HG03432 (cell line): ENCODE data around the gene COL23A1.
"Not testable (repeated sequence)": the region's sequence is repeated elsewhere in the genome, so short reads cannot be mapped to it uniquely, and the experiment has no call there.

Experiments
- ATAC-seq: cut with Tn5 transposase; IDR thresholded peaks from one replicate; pipeline ENCODE4 v1.9.1; 2021; ENCODE audit warnings: mild to moderate bottlenecking, moderate library complexity; ENCODE audit not compliant: unreplicated experiment

COL23A1 gene

GRCh38 chr5:178383301-178383918 is 206.8 kb downstream of the COL23A1 start:
- no peak for ATAC-seq

GRCh38 chr5:178382754-178383164 is 207.4 kb downstream of the COL23A1 start:
- no peak for ATAC-seq

DNA sequence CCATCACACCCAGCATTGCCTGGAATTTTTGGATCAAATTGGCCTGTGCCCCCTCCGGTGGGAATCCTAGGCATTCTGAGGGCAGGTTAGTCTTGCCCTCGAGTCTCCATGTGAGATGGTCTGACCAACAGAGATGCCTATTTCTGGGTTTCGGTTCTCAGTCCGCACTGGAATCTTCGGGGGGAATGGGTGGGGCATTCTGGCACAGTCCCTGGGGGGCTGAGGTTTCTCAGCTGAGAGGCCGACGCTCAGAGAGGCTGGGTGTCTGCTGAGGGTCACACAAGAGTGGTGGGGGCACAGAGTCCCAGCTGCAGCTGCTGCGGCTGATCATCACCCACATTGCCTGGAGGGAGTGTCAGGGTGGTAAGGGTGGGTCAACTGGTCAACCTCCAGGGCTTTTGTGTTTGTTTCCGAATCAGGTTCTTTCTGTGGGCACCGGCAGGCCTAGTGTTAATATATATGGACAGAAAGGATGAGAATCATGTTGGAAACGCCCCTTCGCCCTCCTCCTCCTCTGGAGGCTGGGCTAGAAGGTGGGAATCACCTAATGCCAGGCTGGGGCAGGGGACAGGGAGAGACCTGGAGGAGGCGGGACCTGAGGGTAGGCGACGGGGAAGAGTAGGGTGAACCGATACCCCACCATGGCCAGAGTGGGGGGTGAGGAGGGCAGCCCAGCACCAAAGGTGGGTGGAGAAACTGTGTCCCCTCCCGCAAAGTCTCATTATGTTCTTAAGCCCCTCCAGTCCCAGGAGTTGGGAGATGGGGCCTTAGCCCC is 208.1 kb downstream of the COL23A1 start:
- no peak for ATAC-seq

DNA sequence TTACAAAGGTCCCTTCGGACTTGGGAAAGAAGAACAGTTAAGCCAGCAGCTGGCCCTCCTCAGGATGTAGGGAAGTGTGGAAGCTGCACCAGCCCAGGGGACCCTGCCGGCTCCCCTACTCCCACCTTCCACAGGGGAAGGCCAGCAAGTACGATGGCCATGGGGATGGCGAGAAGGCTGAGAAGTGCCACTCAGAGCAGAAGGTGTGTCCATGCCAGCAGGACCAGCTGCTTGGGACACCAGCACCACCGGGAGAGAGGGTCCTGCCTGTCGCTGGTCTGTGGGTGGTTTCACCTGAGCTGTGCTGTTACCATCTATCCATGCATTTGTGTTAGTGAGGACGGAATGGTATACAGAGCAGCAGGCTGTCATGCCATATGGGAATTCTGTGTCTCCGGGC is 209.0 kb downstream of the COL23A1 start:
- ATAC-seq, result no peak

DNA sequence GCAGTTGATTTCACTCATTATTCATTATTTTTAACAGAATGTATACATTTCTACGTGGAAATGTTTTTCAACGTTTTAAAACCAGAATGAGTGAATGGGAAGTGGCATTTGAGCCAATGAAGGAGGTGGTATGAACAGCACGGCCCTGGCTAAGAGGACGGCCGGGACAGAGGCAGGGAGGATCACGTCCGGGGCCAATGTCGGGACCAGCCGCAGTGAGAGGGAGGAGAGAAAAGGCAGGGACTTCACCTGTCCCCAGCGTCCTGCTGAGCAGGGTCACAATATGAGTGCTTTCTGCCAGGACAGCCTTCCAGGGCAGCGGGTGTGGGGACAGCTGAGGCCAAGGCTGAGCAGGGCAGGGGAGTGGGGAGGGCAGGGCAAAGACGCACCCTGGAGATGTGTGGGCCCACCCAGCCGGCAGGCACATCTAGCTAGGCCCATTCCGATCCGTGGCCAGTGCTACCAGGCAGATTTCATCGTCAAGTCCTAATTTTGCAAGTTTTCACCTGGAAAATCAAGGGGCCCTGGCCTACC is 209.6 kb downstream of the COL23A1 start:
- no peak for ATAC-seq

GRCh38 chr5:178380086-178380485 is 210.1 kb downstream of the COL23A1 start:
- ATAC-seq, result no peak

GRCh38 chr5:178378527-178379484 is 211.4 kb downstream of the COL23A1 start:
- ATAC-seq, result no peak

DNA sequence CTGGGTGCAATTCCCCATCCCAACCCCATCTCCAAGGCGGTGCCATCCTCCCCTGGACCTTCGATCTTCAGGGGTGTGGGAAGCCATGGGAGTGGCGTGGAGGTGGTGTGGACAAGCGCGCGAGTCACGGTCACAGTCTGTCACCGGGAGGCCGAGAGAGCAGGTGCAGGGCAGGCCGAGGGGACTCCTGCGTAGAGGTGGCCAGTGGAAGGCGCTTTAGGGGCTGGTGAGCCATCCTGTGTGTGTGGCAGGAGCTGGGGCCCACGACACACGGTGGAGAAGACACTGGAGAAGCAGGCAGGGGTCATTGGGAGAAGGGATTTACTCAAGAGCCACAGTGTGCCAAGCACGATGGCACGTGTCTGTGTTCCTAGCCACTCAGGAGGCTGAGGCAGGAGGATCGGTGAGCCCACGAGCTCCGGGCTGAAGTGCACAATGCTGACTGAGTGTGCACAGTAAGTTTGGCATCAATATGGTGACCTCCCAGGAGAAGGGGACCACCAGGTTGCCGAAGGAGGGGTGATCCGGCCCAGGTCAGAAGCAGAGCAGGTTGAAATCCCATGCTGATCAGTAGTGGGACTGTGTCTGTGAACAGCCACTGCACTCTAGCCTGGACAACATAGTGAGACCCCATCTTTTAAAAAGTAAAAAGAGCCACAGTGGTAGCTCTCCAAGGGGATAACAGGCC is 212.5 kb downstream of the COL23A1 start:
- no peak for ATAC-seq

GRCh38 chr5:178376921-178377582 is 213.1 kb downstream of the COL23A1 start:
- no peak for ATAC-seq

DNA sequence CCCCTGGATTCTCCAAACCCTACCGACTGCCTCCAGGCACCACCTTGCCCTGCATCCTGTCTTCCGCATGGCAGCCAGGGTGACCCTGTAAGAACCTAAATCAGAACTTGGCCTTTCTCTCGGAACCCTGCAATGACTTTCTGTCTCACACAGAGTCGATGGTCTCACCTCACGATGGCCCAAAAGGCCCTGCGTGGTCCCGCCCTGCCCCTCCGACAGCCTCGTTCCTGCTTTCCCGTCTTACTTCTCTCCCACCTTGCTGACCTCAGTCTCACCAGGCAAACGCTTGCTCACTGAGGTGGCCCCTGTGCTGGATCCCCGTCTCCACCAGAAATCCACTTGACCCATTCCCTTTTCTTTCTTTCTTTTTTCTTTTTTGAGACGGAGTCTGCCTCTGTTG is 214.8 kb downstream of the COL23A1 start:
- ATAC-seq, result no peak

- ATAC-seq, result no peak
Measured at GRCh38 chr5:178373711-178374110, 216.5 kb downstream of the COL23A1 start.

DNA sequence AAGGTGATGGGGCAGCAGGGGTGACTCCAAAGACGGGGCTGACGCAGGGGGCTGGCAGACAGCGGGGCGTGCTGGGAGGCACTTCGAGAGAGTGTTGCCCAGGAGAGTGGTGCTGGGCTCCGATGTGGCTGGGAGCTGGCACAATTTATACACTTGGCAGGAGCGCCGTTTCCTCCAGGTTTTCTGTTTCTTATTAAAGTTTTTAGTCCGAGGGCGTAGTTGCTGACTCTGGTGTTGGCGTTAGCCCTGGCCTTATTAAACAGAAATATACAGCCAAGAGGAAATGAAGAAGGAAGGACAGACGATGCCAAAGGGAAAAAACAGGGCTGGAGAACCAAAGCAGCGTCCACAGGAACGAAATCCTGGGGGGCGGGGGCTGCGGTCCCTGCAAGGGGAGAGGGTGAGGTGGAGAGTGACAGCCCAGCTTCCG is 218.0 kb downstream of the COL23A1 start:
- ATAC-seq, result no peak

DNA sequence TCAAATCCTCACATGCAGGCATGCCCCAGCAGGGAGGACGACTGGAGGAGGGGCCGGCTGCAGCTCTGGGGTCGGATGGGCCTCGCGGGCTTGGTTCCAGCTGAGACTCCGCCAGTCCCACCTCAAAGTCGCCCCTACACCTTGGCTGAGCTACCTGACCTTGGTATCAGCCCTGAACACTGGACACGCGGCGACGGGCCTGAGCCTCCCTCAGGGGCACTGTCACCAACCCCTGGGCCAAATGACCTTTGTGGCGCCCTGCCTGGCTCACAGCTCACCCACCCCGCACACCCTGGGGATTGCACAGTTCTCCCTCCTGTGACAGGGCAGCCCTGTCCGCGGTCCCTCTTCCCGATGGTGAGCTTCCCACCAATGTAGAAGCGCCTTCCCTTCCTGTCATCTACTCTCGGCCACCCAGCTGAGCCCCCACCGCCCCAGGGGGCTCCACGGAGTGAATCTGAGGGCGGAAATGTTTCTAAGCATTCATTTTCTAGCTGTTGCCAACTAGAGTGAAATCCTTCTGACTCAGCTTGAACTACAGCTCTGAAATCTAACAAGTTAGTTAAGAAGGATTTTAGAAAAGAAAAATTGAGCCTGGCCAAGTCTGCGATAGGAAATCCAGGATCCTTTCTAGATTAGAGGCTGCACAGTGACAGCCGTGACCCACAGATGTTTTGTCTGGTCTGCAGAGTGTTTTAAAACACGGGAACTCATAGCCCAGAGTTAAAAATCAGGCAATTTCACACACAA is 218.7 kb downstream of the COL23A1 start:
- no peak for ATAC-seq

DNA sequence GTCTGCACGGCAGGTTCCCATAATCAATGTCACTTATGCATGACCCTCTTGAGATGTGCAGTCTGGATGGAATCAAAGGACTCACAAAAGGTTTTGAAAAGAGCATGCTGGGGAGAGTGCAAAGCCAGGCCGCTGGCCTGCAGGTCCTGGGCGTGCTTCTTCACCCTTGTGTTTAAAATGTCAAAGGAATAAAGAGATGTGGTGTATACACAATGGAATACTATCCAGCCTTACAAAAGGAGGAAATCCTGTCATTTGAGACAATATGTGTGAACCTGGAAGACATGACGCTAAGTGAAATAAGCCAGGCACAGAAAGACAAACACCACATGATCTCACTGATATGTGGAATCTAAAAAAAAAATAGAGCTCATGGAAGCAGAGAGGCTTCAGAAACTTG is 220.1 kb downstream of the COL23A1 start:
- no peak for ATAC-seq

DNA sequence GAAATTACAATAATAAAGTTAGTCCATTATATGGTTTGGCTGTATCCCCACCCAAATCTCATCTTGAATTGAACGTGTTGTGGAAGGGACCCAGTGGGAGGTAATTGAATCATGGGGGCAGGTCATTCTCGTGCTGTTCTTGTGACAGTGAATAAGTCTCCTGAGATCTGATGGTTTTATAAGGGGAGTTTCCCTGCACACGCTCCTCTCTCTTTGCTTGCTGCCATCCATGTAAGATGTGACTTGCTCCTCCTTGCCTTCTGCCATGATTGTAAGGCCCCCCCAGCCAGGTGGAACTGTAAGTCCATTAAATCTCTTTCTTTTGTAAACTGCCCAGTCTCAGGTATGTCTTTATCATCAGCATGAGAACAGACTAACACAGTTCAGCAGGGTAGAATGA is 220.7 kb downstream of the COL23A1 start:
- not testable (repeated sequence) for ATAC-seq

GRCh38 chr5:178368716-178369300 is 221.4 kb downstream of the COL23A1 start:
- ATAC-seq, result no peak

DNA sequence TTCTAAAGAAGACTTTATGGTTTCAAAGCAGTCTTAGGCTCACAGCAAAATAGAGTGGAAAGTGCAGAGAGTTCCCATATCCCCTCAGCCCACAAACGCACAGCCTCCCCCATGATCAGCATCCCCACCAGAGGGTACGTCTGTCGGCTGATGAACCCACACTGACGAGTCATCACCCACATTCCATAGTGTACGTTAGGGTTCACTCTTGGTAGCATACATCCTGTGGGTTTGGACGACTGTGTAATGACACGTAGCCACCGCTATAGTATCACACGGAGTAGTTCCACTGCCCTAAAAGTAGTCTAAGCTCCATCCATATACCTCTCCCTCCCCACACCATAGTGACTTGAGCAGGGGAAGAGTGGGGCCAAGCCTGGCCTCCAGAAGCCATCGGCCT is 221.9 kb downstream of the COL23A1 start:
- no peak for ATAC-seq

DNA sequence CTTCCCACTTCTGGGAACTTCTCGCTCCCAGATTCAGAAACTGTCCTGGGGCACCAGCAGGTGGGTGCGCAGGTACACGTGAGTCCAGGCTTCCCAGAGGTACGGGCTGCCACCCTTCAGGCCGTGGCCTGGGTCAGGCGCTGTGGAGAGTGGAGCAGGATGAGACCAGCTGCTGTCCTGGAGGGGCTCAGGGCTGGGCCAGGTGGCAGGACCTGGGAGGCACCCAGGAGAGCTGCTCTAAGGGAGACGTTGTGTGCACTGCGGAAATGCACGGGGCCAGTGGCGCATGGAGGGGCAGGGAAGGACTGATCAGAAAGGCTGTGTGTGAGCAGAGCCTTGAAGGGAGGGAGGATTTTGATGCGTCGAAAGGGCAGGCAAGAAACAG is 222.5 kb downstream of the COL23A1 start:
- ATAC-seq, result no peak
